Measurements from ENCODE around the gene DACH2.
"Not testable (repeated sequence)": the region's sequence is repeated elsewhere in the genome, so short reads cannot be mapped to it uniquely, and the experiment has no call there.

Gene DACH2
- 0 to 0.14 reads per million in 2 donors for total RNA-seq

- DNase-seq = peak; percentile 5
Observed at GRCh38 chrX:86148024-86148511, at the start of gene DACH2. DACH2 (plus strand) TSS chrX:86148451.

GRCh38 chrX:86102341-86102740, 45.9 kb upstream of the DACH2 start:
- DNase-seq = no peak

GRCh38 chrX:86103061-86103460, 45.2 kb upstream of the DACH2 start:
- DNase-seq = no peak

GRCh38 chrX:86104526-86104925, 43.7 kb upstream of the DACH2 start:
- DNase-seq = no peak

GRCh38 chrX:86121916-86122315, 26.3 kb upstream of the DACH2 start:
- DNase-seq = no peak

- DNase-seq = no peak
Observed at GRCh38 chrX:86133761-86134160, 14.5 kb upstream of the DACH2 start.

- DNase-seq = no peak
Observed at GRCh38 chrX:86137071-86137470, 11.2 kb upstream of the DACH2 start.

- no peak for DNase-seq
Observed at GRCh38 chrX:86141786-86142185, 6.5 kb upstream of the DACH2 start.

GRCh38 chrX:86146102-86146501, 2.1 kb upstream of the DACH2 start:
- no peak for DNase-seq

- DNase-seq = no peak
Observed at GRCh38 chrX:86148594-86148993, 343 bp downstream of the DACH2 start.

- no peak for DNase-seq
Observed at GRCh38 chrX:86149119-86149518, 868 bp downstream of the DACH2 start.

GRCh38 chrX:86154553-86154952, 6.3 kb downstream of the DACH2 start:
- DNase-seq = no peak

- no peak for DNase-seq
Observed at GRCh38 chrX:86171366-86171765, 23.1 kb downstream of the DACH2 start.

GRCh38 chrX:86178906-86179305, 30.7 kb downstream of the DACH2 start:
- no peak for DNase-seq

- DNase-seq = not testable (repeated sequence)
Observed at GRCh38 chrX:86181325-86181724, 33.1 kb downstream of the DACH2 start.

GRCh38 chrX:86192827-86193226, 44.6 kb downstream of the DACH2 start:
- no peak for DNase-seq

- DNase-seq = no peak
Observed at GRCh38 chrX:86194758-86195157, 46.5 kb downstream of the DACH2 start.

- no peak for DNase-seq
Observed at GRCh38 chrX:86195343-86195742, 47.1 kb downstream of the DACH2 start.

GRCh38 chrX:86197815-86198214, 49.6 kb downstream of the DACH2 start:
- no peak for DNase-seq

GRCh38 chrX:86210772-86211171, 62.5 kb downstream of the DACH2 start:
- no peak for DNase-seq

GRCh38 chrX:86215260-86215659, 67.0 kb downstream of the DACH2 start:
- DNase-seq = no peak

GRCh38 chrX:86237482-86237881, 89.2 kb downstream of the DACH2 start:
- no peak for DNase-seq

GRCh38 chrX:86241547-86241946, 93.3 kb downstream of the DACH2 start:
- DNase-seq = no peak

GRCh38 chrX:86263526-86263925, 115.3 kb downstream of the DACH2 start:
- no peak for DNase-seq

- DNase-seq = no peak
Observed at GRCh38 chrX:86295293-86295692, 147.0 kb downstream of the DACH2 start.

GRCh38 chrX:86322913-86323312, 174.7 kb downstream of the DACH2 start:
- DNase-seq = no peak
